ENCODE data around the gene CHRNB1. TPM values are rescaled to one million over a fixed set of nuclear protein-coding genes. Genes with fewer than 3 reads are reported as not detected.

The CHRNB1 gene
- total RNA-seq, 1 experiment from 2014 or later = 6.6 TPM

GRCh38 chr17:7437950-7438614 lies 6.8 kb upstream of the CHRNB1 start:
- Histone ChIP-seq H3K4me1 (ENCODE audit: low read length) (peaks cover 27% of the 10 kb centered on the region), H3K9ac (ENCODE audit: low read length) (no peak overlapping the region), H3K9me3 (ENCODE audit: low read length) (no peaks in the 10 kb centered on the region), H3K27ac (ENCODE audit: low read length) (no peak overlapping the region), H3K4me3 (ENCODE audit: low read length) (no peak overlapping the region), H3K9me2 (replicated peaks; ENCODE audit: insufficient read depth, low read length) (no peaks in the 10 kb centered on the region), H3K36me3 (ENCODE audit: insufficient read depth, low read length) (no peaks in the 10 kb centered on the region), H3K4me2 (ENCODE audit: low read depth, low read length, poor library complexity, severe bottlenecking) (no peak overlapping the region), H4K20me1 (ENCODE audit: insufficient read depth, low read depth, low read length) (peaks cover 9% of the 10 kb centered on the region; the same call in 1 of the 2 replicates), H3K79me2 (ENCODE audit: low read length) (0 out of 2 replicates have a peak, but pooled peaks cover 4% of the 10 kb centered on the region), H2AFZ (ENCODE audit: low read length) (no peak overlapping the region), H3K27me3 (ENCODE audit: low read length) (no peaks in the 10 kb centered on the region)
- no peak for DNase-seq

- DNase-seq = no peak
- no peak overlapping the region for H3K4me3 ChIP-seq (ENCODE audit: low read length)
- H3K9me3 ChIP-seq (ENCODE audit: low read length) = no peaks in the 10 kb centered on the region
- H3K27me3 ChIP-seq (ENCODE audit: low read length) = no peaks in the 10 kb centered on the region
- H3K4me1 ChIP-seq (ENCODE audit: low read length) = peaks cover 27% of the 10 kb centered on the region
- H3K4me2 ChIP-seq (ENCODE audit: low read depth, low read length, poor library complexity, severe bottlenecking) = no peak overlapping the region
- H4K20me1 ChIP-seq (ENCODE audit: insufficient read depth, low read depth, low read length) = peaks cover 9% of the 10 kb centered on the region; the same call in 1 of the 2 replicates
- no peaks in the 10 kb centered on the region for H3K9me2 ChIP-seq (replicated peaks; ENCODE audit: insufficient read depth, low read length)
- no peak overlapping the region for H2AFZ ChIP-seq (ENCODE audit: low read length)
- H3K79me2 ChIP-seq (ENCODE audit: low read length) = 0 out of 2 replicates have a peak, but pooled peaks cover 4% of the 10 kb centered on the region
- H3K9ac ChIP-seq (ENCODE audit: low read length) = no peak overlapping the region
- no peak overlapping the region for H3K27ac ChIP-seq (ENCODE audit: low read length)
- no peaks in the 10 kb centered on the region for H3K36me3 ChIP-seq (ENCODE audit: insufficient read depth, low read length)
These were observed 6.0 kb upstream of the CHRNB1 start for GRCh38 chr17:7438656-7439460.

DNA sequence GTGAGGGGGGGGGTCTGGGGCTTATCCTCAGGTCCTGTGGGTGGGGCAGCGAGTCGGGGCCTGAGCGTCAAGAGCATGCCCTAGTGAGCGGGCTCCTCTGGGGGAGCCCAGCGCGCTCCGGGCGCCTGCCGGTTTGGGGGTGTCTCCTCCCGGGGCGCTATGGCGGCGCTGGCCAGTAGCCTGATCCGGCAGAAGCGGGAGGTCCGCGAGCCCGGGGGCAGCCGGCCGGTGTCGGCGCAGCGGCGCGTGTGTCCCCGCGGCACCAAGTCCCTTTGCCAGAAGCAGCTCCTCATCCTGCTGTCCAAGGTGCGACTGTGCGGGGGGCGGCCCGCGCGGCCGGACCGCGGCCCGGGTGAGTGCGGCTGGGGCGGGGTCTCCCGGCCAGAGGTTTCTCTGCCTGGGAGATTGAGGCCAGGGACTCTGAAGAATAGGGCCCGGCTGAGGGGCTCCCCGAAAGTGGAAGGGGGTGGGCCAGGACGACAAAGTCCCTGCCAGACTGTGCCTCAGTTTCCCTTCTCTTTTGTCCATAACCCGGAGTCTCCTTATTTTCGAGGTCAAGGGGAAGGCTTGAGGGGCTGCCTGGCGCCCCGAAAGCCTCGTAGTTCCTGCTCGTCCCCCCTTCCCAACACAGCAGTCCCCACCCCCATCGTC lies 5.3 kb upstream of the CHRNB1 start, which contains the start of gene FGF11:
TSS of gene FGF11 (plus strand) at position 51 of the 651 bp plus-strand sequence. CDS start at position 160, 109 bp downstream.
- Histone ChIP-seq H3K9ac (ENCODE audit: low read length) (no peak within 1 kb of the TSS), H3K79me2 (ENCODE audit: low read length) (0 out of 2 replicates have a peak, but pooled peaks cover 4% of the 10 kb centered on the region), H4K20me1 (ENCODE audit: insufficient read depth, low read depth, low read length) (peaks cover 9% of the 10 kb centered on the region; the same call in 1 of the 2 replicates), H3K9me2 (replicated peaks; ENCODE audit: insufficient read depth, low read length) (no peaks in the 10 kb centered on the region), H3K9me3 (ENCODE audit: low read length) (no peaks in the 10 kb centered on the region), H3K4me3 (ENCODE audit: low read length) (no peak within 1 kb of the TSS), H3K27ac (ENCODE audit: low read length) (no peak within 1 kb of the TSS), H3K4me1 (ENCODE audit: low read length) (peaks cover 27% of the 10 kb centered on the region), H3K27me3 (ENCODE audit: low read length) (no peaks in the 10 kb centered on the region), H2AFZ (ENCODE audit: low read length) (no peak within 1 kb of the TSS), H3K36me3 (ENCODE audit: insufficient read depth, low read length) (no peaks in the 10 kb centered on the region), H3K4me2 (ENCODE audit: low read depth, low read length, poor library complexity, severe bottlenecking) (peak within 1 kb of the TSS; percentile 10)
- no peak for DNase-seq

GRCh38 chr17:7440113-7440833 lies 4.6 kb upstream of the CHRNB1 start:
- no peak overlapping the region for H2AFZ ChIP-seq (ENCODE audit: low read length)
- DNase-seq = peak; percentile 68
- no peaks in the 10 kb centered on the region for H3K27me3 ChIP-seq (ENCODE audit: low read length)
- peak overlapping the region; percentile 10 for H3K4me2 ChIP-seq (ENCODE audit: low read depth, low read length, poor library complexity, severe bottlenecking)
- peaks cover 9% of the 10 kb centered on the region; the same call in 1 of the 2 replicates for H4K20me1 ChIP-seq (ENCODE audit: insufficient read depth, low read depth, low read length)
- H3K9me2 ChIP-seq (replicated peaks; ENCODE audit: insufficient read depth, low read length) = no peaks in the 10 kb centered on the region
- no peaks in the 10 kb centered on the region for H3K36me3 ChIP-seq (ENCODE audit: insufficient read depth, low read length)
- H3K27ac ChIP-seq (ENCODE audit: low read length) = no peak overlapping the region
- H3K79me2 ChIP-seq (ENCODE audit: low read length) = 0 out of 2 replicates have a peak, but pooled peaks cover 4% of the 10 kb centered on the region
- no peaks in the 10 kb centered on the region for H3K9me3 ChIP-seq (ENCODE audit: low read length)
- no peak overlapping the region for H3K4me3 ChIP-seq (ENCODE audit: low read length)
- no peak overlapping the region for H3K9ac ChIP-seq (ENCODE audit: low read length)
- peaks cover 31% of the 10 kb centered on the region for H3K4me1 ChIP-seq (ENCODE audit: low read length)

- Histone ChIP-seq H3K79me2 (ENCODE audit: low read length) (0 out of 2 replicates have a peak, but pooled peaks cover 4% of the 10 kb centered on the region), H3K9me2 (replicated peaks; ENCODE audit: insufficient read depth, low read length) (no peaks in the 10 kb centered on the region), H3K36me3 (ENCODE audit: insufficient read depth, low read length) (no peaks in the 10 kb centered on the region), H3K9me3 (ENCODE audit: low read length) (no peaks in the 10 kb centered on the region), H3K27me3 (ENCODE audit: low read length) (no peaks in the 10 kb centered on the region), H3K27ac (ENCODE audit: low read length) (no peak overlapping the region), H3K4me2 (ENCODE audit: low read depth, low read length, poor library complexity, severe bottlenecking) (no peak overlapping the region), H4K20me1 (ENCODE audit: insufficient read depth, low read depth, low read length) (peaks cover 9% of the 10 kb centered on the region; the same call in 1 of the 2 replicates), H3K9ac (ENCODE audit: low read length) (no peak overlapping the region), H3K4me3 (ENCODE audit: low read length) (no peak overlapping the region), H2AFZ (ENCODE audit: low read length) (no peak overlapping the region), H3K4me1 (ENCODE audit: low read length) (peaks cover 35% of the 10 kb centered on the region)
- no peak for DNase-seq
These were observed 4.0 kb upstream of the CHRNB1 start for GRCh38 chr17:7440834-7441195.

- H3K9ac ChIP-seq (ENCODE audit: low read length) = no peak overlapping the region
- H2AFZ ChIP-seq (ENCODE audit: low read length) = no peak overlapping the region
- H3K9me2 ChIP-seq (replicated peaks; ENCODE audit: insufficient read depth, low read length) = no peaks in the 10 kb centered on the region
- H3K4me3 ChIP-seq (ENCODE audit: low read length) = no peak overlapping the region
- no peak for DNase-seq
- no peaks in the 10 kb centered on the region for H3K9me3 ChIP-seq (ENCODE audit: low read length)
- H3K27ac ChIP-seq (ENCODE audit: low read length) = no peak overlapping the region
- no peaks in the 10 kb centered on the region for H3K27me3 ChIP-seq (ENCODE audit: low read length)
- H4K20me1 ChIP-seq (ENCODE audit: insufficient read depth, low read depth, low read length) = peaks cover 9% of the 10 kb centered on the region; the same call in 1 of the 2 replicates
- 0 out of 2 replicates have a peak, but pooled peaks cover 1% of the 10 kb centered on the region for H3K79me2 ChIP-seq (ENCODE audit: low read length)
- H3K36me3 ChIP-seq (ENCODE audit: insufficient read depth, low read length) = no peaks in the 10 kb centered on the region
- peaks cover 32% of the 10 kb centered on the region for H3K4me1 ChIP-seq (ENCODE audit: low read length)
- no peak overlapping the region for H3K4me2 ChIP-seq (ENCODE audit: low read depth, low read length, poor library complexity, severe bottlenecking)
These were observed 3.6 kb upstream of the CHRNB1 start for GRCh38 chr17:7441266-7441665.

DNA sequence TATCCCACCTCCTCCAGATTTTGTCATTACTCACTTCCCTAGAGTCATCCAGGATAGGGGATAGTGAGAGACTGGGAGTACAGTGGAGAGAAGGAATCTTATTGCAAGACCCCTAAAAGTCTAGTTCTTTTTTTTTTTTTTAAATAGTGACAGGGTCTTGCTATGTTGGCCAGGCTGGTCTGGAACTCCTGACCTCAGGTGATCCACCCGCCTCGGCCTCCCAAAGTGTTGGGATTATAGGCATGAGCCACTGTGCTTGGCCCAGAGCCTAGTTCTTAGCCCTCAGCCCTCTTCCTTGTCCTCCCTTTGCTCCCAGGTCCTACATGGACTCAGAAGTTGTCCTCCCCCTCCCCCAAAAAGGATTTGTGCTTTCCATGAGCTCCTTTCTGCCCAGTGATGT lies 2.7 kb upstream of the CHRNB1 start:
- Histone ChIP-seq H3K4me1 (ENCODE audit: low read length) (peaks cover 25% of the 10 kb centered on the region), H3K9ac (ENCODE audit: low read length) (no peak overlapping the region), H3K27me3 (ENCODE audit: low read length) (no peaks in the 10 kb centered on the region)

More for the DNA sequence above, 2.7 kb upstream of the CHRNB1 start:
- Histone ChIP-seq H3K27ac (ENCODE audit: low read length) (no peak overlapping the region), H3K4me3 (ENCODE audit: low read length) (no peak overlapping the region), H2AFZ (ENCODE audit: low read length) (no peak overlapping the region), H3K79me2 (ENCODE audit: low read length) (no peaks in the 10 kb centered on the region), H3K9me2 (replicated peaks; ENCODE audit: insufficient read depth, low read length) (no peaks in the 10 kb centered on the region), H3K4me2 (ENCODE audit: low read depth, low read length, poor library complexity, severe bottlenecking) (no peak overlapping the region), H3K9me3 (ENCODE audit: low read length) (no peaks in the 10 kb centered on the region), H3K36me3 (ENCODE audit: insufficient read depth, low read length) (no peaks in the 10 kb centered on the region), H4K20me1 (ENCODE audit: insufficient read depth, low read depth, low read length) (peaks cover 9% of the 10 kb centered on the region; the same call in 1 of the 2 replicates)
- no peak for DNase-seq
